Measurements from ENCODE around the gene PPARA. TPM values are rescaled to one million over a fixed set of nuclear protein-coding genes. Genes with fewer than 3 reads are reported as not detected.

The PPARA gene
- total RNA-seq, 2 experiments from 2014 or later = 6.2 to 8.9 TPM

DNA sequence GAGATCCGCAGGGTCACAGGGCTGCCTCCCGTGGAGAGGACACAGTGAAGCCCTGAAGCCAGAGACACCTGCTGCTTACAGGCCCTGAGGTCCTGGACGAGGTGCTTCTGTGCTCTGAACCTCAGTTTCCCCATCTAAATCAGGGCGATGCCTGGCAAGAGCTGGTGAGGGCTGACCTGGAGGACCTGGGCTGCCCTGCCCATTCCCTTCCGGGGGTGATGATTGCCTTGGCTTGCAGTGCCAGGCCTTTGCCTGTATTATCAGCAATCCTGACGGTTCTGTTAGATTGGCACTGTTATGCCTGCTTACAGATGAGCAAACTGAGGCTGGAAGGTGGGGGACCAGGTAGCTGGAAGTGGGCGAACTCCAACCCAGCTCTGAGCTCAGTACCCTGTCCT lies 138.5 kb downstream of the PPARA start:
- CTCF ChIA-PET = no interaction called here

GRCh38 chr22:46289244-46289891 lies 139.0 kb downstream of the PPARA start:
- no peak overlapping the region for H3K27ac Mint-ChIP-seq
- peaks cover 5% of the 10 kb centered on the region for H3K36me3 Mint-ChIP-seq (ENCODE audit: low read depth)
- no peaks in the 10 kb centered on the region for H3K27me3 Mint-ChIP-seq
- H3K4me1 Mint-ChIP-seq = peaks cover 9% of the 10 kb centered on the region
- no peaks in the 10 kb centered on the region for H3K9me3 Mint-ChIP-seq (ENCODE audit: low read depth)
- H3K4me3 Mint-ChIP-seq = no peak overlapping the region
- intact Hi-C loops (cut with DNase I, micrococcal nuclease) = no loop called here
- CTCF ChIA-PET = no interaction called here
- POLR2A ChIA-PET = no interaction called here
- DNase-seq = no peak
- no peak for ATAC-seq

More for the DNA sequence above, 138.5 kb downstream of the PPARA start:
- ATAC-seq (no peak), DNase-seq (no peak)
- peaks cover 5% of the 10 kb centered on the region for H3K36me3 Mint-ChIP-seq (ENCODE audit: low read depth)
- no peak overlapping the region for H3K27ac Mint-ChIP-seq
- POLR2A ChIA-PET = no interaction called here
- H3K4me1 Mint-ChIP-seq = peaks cover 9% of the 10 kb centered on the region
- intact Hi-C loops (cut with DNase I, micrococcal nuclease) = no loop called here
- no peak overlapping the region for H3K4me3 Mint-ChIP-seq
- H3K9me3 Mint-ChIP-seq (ENCODE audit: low read depth) = no peaks in the 10 kb centered on the region
- H3K27me3 Mint-ChIP-seq = no peaks in the 10 kb centered on the region

DNA sequence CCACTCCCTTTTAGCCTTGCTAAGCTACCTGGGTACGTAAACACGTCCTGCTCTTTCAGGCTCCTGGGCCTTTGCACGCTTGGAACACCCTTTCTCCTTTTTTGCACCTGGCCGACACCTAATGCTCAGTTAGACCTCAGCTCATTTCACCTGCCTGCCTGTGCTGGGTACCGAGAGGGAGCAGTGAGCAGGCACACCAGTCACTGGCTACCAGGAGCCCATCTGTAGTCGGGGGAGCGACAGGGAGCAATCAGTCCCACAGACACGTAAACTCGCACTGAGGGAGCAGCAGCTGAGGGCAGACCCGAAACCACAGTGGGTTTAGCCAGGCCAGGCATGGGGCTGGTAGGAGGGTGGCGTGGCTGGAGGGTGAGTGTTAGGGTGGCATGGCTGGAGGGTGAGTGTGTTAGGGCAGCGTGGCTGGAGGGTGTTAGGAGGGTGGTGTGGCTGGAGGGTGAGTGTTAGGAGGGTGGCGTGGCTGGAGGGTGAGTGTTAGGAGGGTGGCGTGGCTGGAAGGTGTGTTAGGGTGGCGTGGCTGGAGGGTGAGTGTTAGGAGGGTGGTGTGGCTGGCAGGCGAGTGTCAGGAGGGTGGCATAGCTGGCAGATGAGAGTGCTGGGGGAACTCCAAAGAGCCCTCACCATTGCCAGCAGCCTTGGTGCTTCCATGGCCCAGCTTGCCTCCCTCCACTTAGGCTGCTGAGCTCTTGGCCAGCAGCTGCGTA lies 140.0 kb downstream of the PPARA start:
- intact Hi-C loops (cut with DNase I, micrococcal nuclease) = loop anchor here (10.0 kb wide), 2 partner anchors 255 to 615 kb away; partner anchors contain the start of gene ATXN10 (in 1 of the 2)
- no peak for ATAC-seq
- Mint-ChIP-seq H3K4me3 (no peak overlapping the region), H3K27me3 (no peaks in the 10 kb centered on the region), H3K9me3 (ENCODE audit: low read depth) (no peaks in the 10 kb centered on the region), H3K4me1 (peaks cover 13% of the 10 kb centered on the region), H3K27ac (no peak overlapping the region), H3K36me3 (ENCODE audit: low read depth) (peaks cover 5% of the 10 kb centered on the region)
- ChIA-PET POLR2A (no interaction called here), CTCF (interaction anchor here (0.6 kb wide), 1 partner anchor 40 kb away, joined by 3 read pairs; the partner anchor contains the start of gene CDPF1)
- no peak for DNase-seq

GRCh38 chr22:46290843-46291785 lies 140.8 kb downstream of the PPARA start:
- ChIA-PET CTCF (interaction anchor here (0.6 kb wide), 1 partner anchor 41 kb away, joined by 3 read pairs; the partner anchor contains the start of gene CDPF1), POLR2A (no interaction called here)
- Mint-ChIP-seq H3K9me3 (ENCODE audit: low read depth) (no peaks in the 10 kb centered on the region), H3K4me1 (peaks cover 21% of the 10 kb centered on the region), H3K4me3 (no peak overlapping the region), H3K36me3 (ENCODE audit: low read depth) (peaks cover 5% of the 10 kb centered on the region), H3K27me3 (no peaks in the 10 kb centered on the region), H3K27ac (no peak overlapping the region)
- intact Hi-C loops (cut with DNase I, micrococcal nuclease) = loop anchor here (10.0 kb wide), 2 partner anchors 256 to 616 kb away; partner anchors contain the start of gene ATXN10 (in 1 of the 2)
- ATAC-seq = no peak
- no peak for DNase-seq

DNA sequence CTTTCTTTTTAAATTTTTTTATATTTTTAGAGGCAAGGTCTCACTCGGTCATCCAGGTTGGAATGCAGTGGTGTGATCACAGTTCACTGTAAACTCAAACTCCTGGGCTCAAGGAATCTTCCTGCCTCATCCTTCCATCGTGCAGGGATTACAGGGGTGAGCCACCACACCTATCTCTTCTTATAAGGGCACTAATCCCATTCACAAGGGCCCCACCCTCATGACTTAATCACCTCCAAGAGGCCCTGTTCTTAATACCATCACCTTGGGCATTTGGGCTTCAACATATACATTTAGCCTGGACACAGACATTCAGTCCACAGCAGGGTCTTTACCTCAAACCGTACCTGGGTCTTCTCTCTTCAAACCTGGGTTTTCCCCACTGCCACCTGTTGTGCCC lies 141.8 kb downstream of the PPARA start:
- H3K4me3 Mint-ChIP-seq = no peak overlapping the region
- intact Hi-C loops (cut with DNase I, micrococcal nuclease) = loop anchor here (10.0 kb wide), 2 partner anchors 257 to 617 kb away; partner anchors contain the start of gene ATXN10 (in 1 of the 2)
- ATAC-seq = no peak
- H3K27me3 Mint-ChIP-seq = no peaks in the 10 kb centered on the region
- peaks cover 26% of the 10 kb centered on the region for H3K4me1 Mint-ChIP-seq
- no peaks in the 10 kb centered on the region for H3K9me3 Mint-ChIP-seq (ENCODE audit: low read depth)
- H3K36me3 Mint-ChIP-seq (ENCODE audit: low read depth) = peaks cover 6% of the 10 kb centered on the region
- no peak for DNase-seq
- no peak overlapping the region for H3K27ac Mint-ChIP-seq
- ChIA-PET POLR2A (no interaction called here), CTCF (no interaction called here)

- intact Hi-C loops (cut with DNase I, micrococcal nuclease) = loop anchor here (10.0 kb wide), 2 partner anchors 258 to 618 kb away; partner anchors contain the start of gene ATXN10 (in 1 of the 2)
- H3K4me1 Mint-ChIP-seq = peaks cover 29% of the 10 kb centered on the region
- peaks cover 11% of the 10 kb centered on the region for H3K36me3 Mint-ChIP-seq (ENCODE audit: low read depth)
- H3K27ac Mint-ChIP-seq = no peak overlapping the region
- no peaks in the 10 kb centered on the region for H3K9me3 Mint-ChIP-seq (ENCODE audit: low read depth)
- POLR2A ChIA-PET = no interaction called here
- H3K4me3 Mint-ChIP-seq = no peak overlapping the region
- CTCF ChIA-PET = no interaction called here
- ATAC-seq (no peak), DNase-seq (no peak)
- H3K27me3 Mint-ChIP-seq = no peaks in the 10 kb centered on the region
These were observed 142.4 kb downstream of the PPARA start for GRCh38 chr22:46292732-46293131.

Other genes with a start within 250 kb of the PPARA start
- not detected for gene WNT7B, start 173.4 kb upstream of the PPARA start, total RNA-seq
- 1 to 10 TPM; 8.1 to 8.8 TPM for gene CDPF1, start 99.8 kb downstream of the PPARA start, total RNA-seq
- not detected for gene PKDREJ, start 112.8 kb downstream of the PPARA start, total RNA-seq
- gene TTC38, start 117.5 kb downstream of the PPARA start, total RNA-seq = 1 to 10 TPM; 5.2 to 5.8 TPM
- 10 to 100 TPM; 39.9 to 42.4 TPM for gene GTSE1, start 146.3 kb downstream of the PPARA start, total RNA-seq
- 10 to 100 TPM; 61.4 to 75.3 TPM for gene TRMU, start 185.2 kb downstream of the PPARA start, total RNA-seq